A673 (cell line): ENCODE results near the gene CUL9. TPM values are rescaled to one million over a fixed set of nuclear protein-coding genes. Genes with fewer than 3 reads are reported as not detected.

Source experiments
- BruUV-seq: library from RNA; stranded (reverse); fragments of 400-500 nt; replicated peaks from 2 replicates; lab custom pipeline; 2021; lab: Mats Ljungman, UMichigan
- CTCF ChIA-PET: fragments of 300-600 bp; sonication (Branson Sonifier 250); formaldehyde crosslinking; loops from one replicate; lab custom pipeline; 2022; ENCODE audit warnings: antibody characterized with exemption; lab: Charles Lee
- POLR2A ChIA-PET: fragments of 300-600 bp; sonication (Branson Sonifier 250); formaldehyde crosslinking; loops from one replicate; lab custom pipeline; 2022; ENCODE audit warnings: antibody characterized with exemption; ENCODE audit not compliant: low non-redundant PET; lab: Charles Lee
- DNase-seq: peaks from one replicate; pipeline ENCODE4 v3.0.0-alpha.2; 2015; ENCODE audit warnings: low spot score
- H3K27ac ChIP-seq: fragments of 200-600 bp; sonication (generic); 2 replicates; pipeline ENCODE4 v1.5.1; 2016; ENCODE audit warnings: mixed run types, low read depth, mild to moderate bottlenecking, mixed read lengths, antibody characterized with exemption, low read length; ENCODE audit not compliant: poor library complexity, severe bottlenecking
- H3K27me3 ChIP-seq: fragments of 200-600 bp; sonication (generic); replicated peaks from 2 replicates; pipeline ENCODE4 v1.6.1; 2017; ENCODE audit warnings: mixed run types, low read depth, mild to moderate bottlenecking, mixed read lengths, antibody characterized with exemption, low read length; ENCODE audit not compliant: insufficient read depth, poor library complexity
- H3K36me3 ChIP-seq: fragments of 200-600 bp; sonication (generic); 2 replicates; pipeline ENCODE4 v1.6.1; 2016; ENCODE audit warnings: mixed run types, mild to moderate bottlenecking, mixed read lengths, antibody characterized with exemption, low read length; ENCODE audit not compliant: insufficient read depth, poor library complexity, severe bottlenecking
- H3K4me1 ChIP-seq: fragments of 200-600 bp; sonication (generic); 2 replicates; pipeline ENCODE4 v1.6.1; 2017; ENCODE audit warnings: mixed run types, mild to moderate bottlenecking, mixed read lengths, antibody characterized with exemption, low read length; ENCODE audit not compliant: insufficient read depth, poor library complexity, severe bottlenecking
- H3K4me3 ChIP-seq: fragments of 200-600 bp; sonication (generic); 2 replicates; pipeline ENCODE4 v1.5.1; 2016; ENCODE audit warnings: low read depth, mixed run types, mild to moderate bottlenecking, mixed read lengths, low read length; ENCODE audit not compliant: poor library complexity, severe bottlenecking
- H3K9me3 ChIP-seq: fragments of 200-600 bp; sonication (generic); 2 replicates; pipeline ENCODE4 v1.6.1; 2016; ENCODE audit warnings: mixed run types, low read depth, mild to moderate bottlenecking, mixed read lengths, antibody characterized with exemption, low read length; ENCODE audit not compliant: poor library complexity, severe bottlenecking
- CTCF ChIP-seq: fragments of 300-800, 200-600 bp; sonication (generic); conservative IDR thresholded peaks from 2 replicates; pipeline ENCODE4 v1.5.1; 2017; ENCODE audit warnings: low read depth, mild to moderate bottlenecking, antibody characterized with exemption, low read length, moderate library complexity, mixed read lengths
- EZH2 ChIP-seq: fragments of 200-600 bp; sonication (generic); IDR thresholded peaks from 2 replicates; pipeline ENCODE4 v1.6.1; 2017; ENCODE audit warnings: borderline replicate concordance, low read depth, mild to moderate bottlenecking, mixed read lengths, antibody characterized with exemption, low read length; ENCODE audit not compliant: poor library complexity, severe bottlenecking
- intact Hi-C: fragments of 100-400 bp; cut with micrococcal nuclease; formaldehyde crosslinking; loops from one replicate; pipeline ENCODE4 v1.10.0; 2022; ENCODE audit not compliant: unreplicated experiment
- total RNA-seq: library from RNA; stranded (reverse); gene quantifications from 2 replicates; pipeline ENCODE4 v1.2.3, GENCODE V29; 2021

Gene CUL9
- total RNA-seq, 1 experiment from 2014 or later = 38.7 TPM

GRCh38 chr6:43144879-43145278 is 37.1 kb upstream of the CUL9 start:
- POLR2A ChIA-PET = no interaction called here
- no TSS peak for BruUV-seq
- no peak overlapping the region for H3K4me3 ChIP-seq
- H3K9me3 ChIP-seq = no peaks in the 10 kb centered on the region
- CTCF ChIA-PET = interaction anchor here (0.6 kb wide), 1 partner anchor 233 kb away, joined by 3 read pairs; no protein-coding TSS in a partner anchor
- intact Hi-C loops = loop anchor here (5.0 kb wide), 1 partner anchor 243 kb away; no protein-coding TSS in a partner anchor
- no peak for DNase-seq
- H3K27ac ChIP-seq = no peak overlapping the region
- no peak for TF ChIP-seq EZH2
- no peak for TF ChIP-seq CTCF
- no peaks in the 10 kb centered on the region for H3K27me3 ChIP-seq
- H3K36me3 ChIP-seq = peaks cover 6% of the 10 kb centered on the region
- H3K4me1 ChIP-seq = peaks cover 7% of the 10 kb centered on the region

- ChIA-PET POLR2A (no interaction called here), CTCF (no interaction called here)
- Histone ChIP-seq H3K27me3 (no peaks in the 10 kb centered on the region), H3K9me3 (no peaks in the 10 kb centered on the region), H3K27ac (no peak overlapping the region), H3K4me1 (peaks cover 7% of the 10 kb centered on the region), H3K4me3 (no peak overlapping the region), H3K36me3 (peaks cover 6% of the 10 kb centered on the region)
- TF ChIP-seq EZH2 (no peak), CTCF (no peak)
- BruUV-seq = no TSS peak
- intact Hi-C loops = no loop called here
- no peak for DNase-seq
Measured at GRCh38 chr6:43146261-43146660, 35.7 kb upstream of the CUL9 start.

- CTCF ChIA-PET = no interaction called here
- H3K27me3 ChIP-seq = no peaks in the 10 kb centered on the region
- intact Hi-C loops = no loop called here
- DNase-seq = no peak
- peaks cover 7% of the 10 kb centered on the region for H3K4me1 ChIP-seq
- no peaks in the 10 kb centered on the region for H3K9me3 ChIP-seq
- H3K4me3 ChIP-seq = no peak overlapping the region
- POLR2A ChIA-PET = no interaction called here
- no peak for TF ChIP-seq CTCF
- no peak for TF ChIP-seq EZH2
- BruUV-seq = no TSS peak
- no peak overlapping the region for H3K27ac ChIP-seq
- H3K36me3 ChIP-seq = peaks cover 6% of the 10 kb centered on the region
Measured at GRCh38 chr6:43146709-43147688, 35.0 kb upstream of the CUL9 start.
